HCT116 (cell line): ENCODE data around the gene AKAP3. TPM values are rescaled to one million over a fixed set of nuclear protein-coding genes. Genes with fewer than 3 reads are reported as not detected.

ENCODE experiments used
- ATAC-seq: fragments of 200-7000 bp; cut with Tn5 transposase; 2 replicates; pipeline ENCODE4 v1.9.1; 2020; ENCODE audit warnings: mild to moderate bottlenecking, moderate library complexity
- BruUV-seq: library from RNA; stranded (reverse); fragments of 400-500 nt; replicated peaks from 2 replicates; lab custom pipeline; 2021; lab: Mats Ljungman, UMichigan
- CTCF ChIA-PET: fragments of 300-600 bp; sonication (Branson Sonifier 250); formaldehyde crosslinking; loops from one replicate; lab custom pipeline; 2021; ENCODE audit warnings: antibody characterized with exemption; lab: Charles Lee
- POLR2A ChIA-PET: fragments of 300-600, 350-600 bp; sonication (Branson Sonifier 250); formaldehyde crosslinking; loops from one replicate; lab custom pipeline; 2021; ENCODE audit warnings: antibody characterized with exemption; lab: Charles Lee
- RAD21 ChIA-PET, 2 experiments: fragments of 300-600 bp; sonication (Branson Sonifier 250); formaldehyde crosslinking; loops; one replicate each; lab custom pipeline; 2023; ENCODE audit warnings: low total read pairs in 2 of 2; ENCODE audit not compliant: uncharacterized antibody in 2 of 2, unreplicated experiment in 2 of 2, low non-redundant PET in 1 of 2; lab: Charles Lee
- DNase-seq: peaks from one replicate; pipeline ENCODE4 v3.0.0-alpha.2; 2010; ENCODE audit warnings: low read depth, low spot score
- H2AFZ ChIP-seq: fragments of 200-600 bp; shearing (Covaris generic), sonication (generic); 2 replicates; pipeline ENCODE4 v1.6.1; 2017; ENCODE audit warnings: low read depth, mixed run types, mixed read lengths, antibody characterized with exemption, low read length; ENCODE audit not compliant: poor library complexity, severe bottlenecking
- H3K27ac ChIP-seq: 2 replicates; pipeline ENCODE4 v1.5.1; 2012; ENCODE audit warnings: low read depth, low read length
- H3K27me3 ChIP-seq: fragments of 200-600 bp; sonication (generic); 2 replicates; pipeline ENCODE4 v1.6.1; 2016; ENCODE audit warnings: mixed run types, low read length, mixed read lengths; ENCODE audit not compliant: insufficient read depth
- H3K36me3 ChIP-seq, 2 experiments: fragments of 200-500 bp in 1 of 2; fragments of 200-600 bp in 1 of 2; sonication (Bioruptor generic) in 1 of 2; sonication (generic) in 1 of 2; 2 replicates each; pipeline versions ENCODE4 v1.5.1 to v1.6.1; 2014 to 2016; ENCODE audit warnings: low read length in 2 of 2, inconsistent platforms in 1 of 2, mixed read lengths in 1 of 2, mixed run types in 1 of 2; ENCODE audit not compliant: insufficient read depth in 2 of 2, control insufficient read depth in 1 of 2
- H3K4me1 ChIP-seq, 2 experiments: fragments of 200-600 bp in 1 of 2; sonication (generic) in 1 of 2; 2 replicates each; pipeline versions ENCODE4 v1.5.1 to v1.6.1; 2012 to 2017; ENCODE audit warnings: low read length in 2 of 2, inconsistent platforms in 1 of 2, mild to moderate bottlenecking in 1 of 2, mixed read lengths in 1 of 2, mixed run types in 1 of 2, moderate library complexity in 1 of 2; ENCODE audit not compliant: insufficient read depth in 2 of 2, control insufficient read depth in 1 of 2
- H3K4me2 ChIP-seq: fragments of 200-600 bp; sonication (generic); 2 replicates; pipeline ENCODE4 v1.6.1; 2017; ENCODE audit warnings: mixed run types, low read length, mixed read lengths
- H3K4me3 ChIP-seq, 2 experiments: fragments of 200-600 bp in 1 of 2; sonication (generic) in 1 of 2; replicated peaks in 1 of 2; 2 replicates each; pipeline ENCODE4 v1.5.1; 2011 to 2016; ENCODE audit warnings: low read length in 2 of 2, control low read depth in 1 of 2, low read depth in 1 of 2, mild to moderate bottlenecking in 1 of 2, mixed read lengths in 1 of 2, mixed run types in 1 of 2
- H3K79me2 ChIP-seq: fragments of 200-600 bp; sonication (generic); 2 replicates; pipeline ENCODE4 v1.6.1; 2017; ENCODE audit warnings: mild to moderate bottlenecking, mixed run types, low read length, moderate library complexity, mixed read lengths; ENCODE audit not compliant: insufficient read depth
- H3K9ac ChIP-seq: fragments of 200-600 bp; sonication (generic); 2 replicates; pipeline ENCODE4 v1.6.1; 2016; ENCODE audit warnings: low read length, mixed read lengths
- H3K9me2 ChIP-seq: fragments of 200-600 bp; sonication (generic), shearing (Covaris generic); 2 replicates; pipeline ENCODE4 v1.6.1; 2017; ENCODE audit warnings: mixed run types, mild to moderate bottlenecking, moderate library complexity; ENCODE audit not compliant: insufficient read depth
- H3K9me3 ChIP-seq, 2 experiments: fragments of 200-500 bp in 1 of 2; fragments of 200-600 bp in 1 of 2; sonication (Bioruptor generic) in 1 of 2; sonication (generic) in 1 of 2; 2 replicates each; pipeline ENCODE4 v1.6.1; 2014 to 2017; ENCODE audit warnings: low read length in 2 of 2, mixed read lengths in 2 of 2, inconsistent platforms in 1 of 2, low read depth in 1 of 2, mild to moderate bottlenecking in 1 of 2, mixed run types in 1 of 2, moderate library complexity in 1 of 2; ENCODE audit not compliant: control insufficient read depth in 1 of 2, insufficient read depth in 1 of 2
- H4K20me1 ChIP-seq: fragments of 200-600 bp; sonication (generic), shearing (Covaris generic); 2 replicates; pipeline ENCODE4 v1.6.1; 2017; ENCODE audit warnings: mixed run types, mild to moderate bottlenecking, moderate library complexity; ENCODE audit not compliant: insufficient read depth
- CBX3 ChIP-seq: IDR thresholded peaks from 2 replicates; pipeline ENCODE4 v1.6.1; 2012; ENCODE audit warnings: low read depth
- CEBPB ChIP-seq: IDR thresholded peaks from 2 replicates; pipeline ENCODE4 v1.6.1; 2012; ENCODE audit warnings: low read depth
- EGR1 ChIP-seq: IDR thresholded peaks from 2 replicates; pipeline ENCODE4 v1.6.1; 2012; ENCODE audit warnings: low read depth
- EZH2 ChIP-seq: fragments of 200-600 bp; sonication (generic); IDR thresholded peaks from 2 replicates; pipeline ENCODE4 v1.6.1; 2017; ENCODE audit warnings: antibody characterized with exemption, mixed run types
- POLR2AphosphoS5 ChIP-seq: IDR thresholded peaks from 2 replicates; pipeline ENCODE4 v1.6.1; 2011; ENCODE audit warnings: mild to moderate bottlenecking, low read depth, low read length, moderate library complexity
- SIN3A ChIP-seq: IDR thresholded peaks from 2 replicates; pipeline ENCODE4 v1.6.1; 2012; ENCODE audit warnings: low read depth
- SP1 ChIP-seq: IDR thresholded peaks from 2 replicates; pipeline ENCODE4 v1.6.1; 2012; ENCODE audit warnings: low read depth
- YY1 ChIP-seq: IDR thresholded peaks from 2 replicates; pipeline ENCODE4 v1.6.1; 2011; ENCODE audit warnings: low read length, low read depth, moderate library complexity, mild to moderate bottlenecking; ENCODE audit not compliant: insufficient replicate concordance; ENCODE audit errors: extremely low read depth
- ZFX ChIP-seq: fragments of 450-650 bp; IDR thresholded peaks from 2 replicates; pipeline ENCODE4 v1.6.1; 2017
- ZNF274 ChIP-seq: fragments of 200-500 bp; sonication (Bioruptor generic); IDR thresholded peaks from 2 replicates; pipeline ENCODE4 v1.6.1; 2014; ENCODE audit warnings: mild to moderate bottlenecking, low read depth, low read length, inconsistent platforms
- intact Hi-C: fragments of 100-400 bp; cut with micrococcal nuclease; formaldehyde crosslinking; loops from 2 replicates; pipeline ENCODE4 v1.10.0; 2022
- total RNA-seq: library from RNA; stranded (reverse); gene quantifications from one replicate; pipeline ENCODE4 v1.2.1, GENCODE V29; 2021; ENCODE audit not compliant: unreplicated experiment
- TF ChIP-seq, protein P1 (sequence below): IDR thresholded peaks from 2 replicates; pipeline ENCODE4 v1.6.1; 2012
- TF ChIP-seq, protein P2 (sequence below), 3 experiments: fragments of 200-600 bp in 1 of 3; sonication (generic) in 1 of 3; IDR thresholded peaks in 2 of 3; conservative IDR thresholded peaks in 1 of 3; 2 replicates each; pipeline ENCODE4 v1.5.1; 2012 to 2017; ENCODE audit warnings: low read depth in 2 of 3, low read length in 2 of 3, antibody characterized with exemption in 1 of 3, borderline replicate concordance in 1 of 3, control low read depth in 1 of 3, mild to moderate bottlenecking in 1 of 3, mixed read lengths in 1 of 3, mixed run types in 1 of 3, moderate library complexity in 1 of 3; ENCODE audit not compliant: insufficient read depth in 1 of 3
- TF ChIP-seq, protein P3 (sequence below): IDR thresholded peaks from 2 replicates; pipeline ENCODE4 v1.6.1; 2012; ENCODE audit warnings: low read depth

AKAP3 gene
- total RNA-seq, 1 experiment from 2014 or later: 4.3 TPM

DNA sequence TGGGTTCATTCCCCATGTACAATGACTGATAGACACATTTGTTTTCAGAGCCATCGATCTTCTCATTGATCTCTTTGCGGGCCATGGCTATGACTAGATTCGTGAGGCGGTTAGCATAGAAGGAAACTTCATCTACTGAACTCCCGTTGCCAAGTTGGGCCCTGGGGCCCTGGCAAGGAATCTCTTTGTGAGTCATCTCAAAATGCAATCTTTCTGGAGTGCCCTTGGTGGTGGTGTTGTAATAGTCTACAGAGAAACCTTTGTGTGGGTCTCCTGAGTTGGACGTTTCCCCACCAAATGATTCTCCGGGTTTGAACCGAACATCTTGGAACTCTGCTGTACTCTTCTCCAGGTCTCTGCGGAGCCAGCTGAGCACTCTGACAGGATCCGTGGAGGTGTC, 20.4 kb downstream of the AKAP3 start (continued):
- TF ChIP-seq, protein P1, sequence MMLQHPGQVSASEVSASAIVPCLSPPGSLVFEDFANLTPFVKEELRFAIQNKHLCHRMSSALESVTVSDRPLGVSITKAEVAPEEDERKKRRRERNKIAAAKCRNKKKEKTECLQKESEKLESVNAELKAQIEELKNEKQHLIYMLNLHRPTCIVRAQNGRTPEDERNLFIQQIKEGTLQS: no peak
- TF ChIP-seq, protein P2, sequence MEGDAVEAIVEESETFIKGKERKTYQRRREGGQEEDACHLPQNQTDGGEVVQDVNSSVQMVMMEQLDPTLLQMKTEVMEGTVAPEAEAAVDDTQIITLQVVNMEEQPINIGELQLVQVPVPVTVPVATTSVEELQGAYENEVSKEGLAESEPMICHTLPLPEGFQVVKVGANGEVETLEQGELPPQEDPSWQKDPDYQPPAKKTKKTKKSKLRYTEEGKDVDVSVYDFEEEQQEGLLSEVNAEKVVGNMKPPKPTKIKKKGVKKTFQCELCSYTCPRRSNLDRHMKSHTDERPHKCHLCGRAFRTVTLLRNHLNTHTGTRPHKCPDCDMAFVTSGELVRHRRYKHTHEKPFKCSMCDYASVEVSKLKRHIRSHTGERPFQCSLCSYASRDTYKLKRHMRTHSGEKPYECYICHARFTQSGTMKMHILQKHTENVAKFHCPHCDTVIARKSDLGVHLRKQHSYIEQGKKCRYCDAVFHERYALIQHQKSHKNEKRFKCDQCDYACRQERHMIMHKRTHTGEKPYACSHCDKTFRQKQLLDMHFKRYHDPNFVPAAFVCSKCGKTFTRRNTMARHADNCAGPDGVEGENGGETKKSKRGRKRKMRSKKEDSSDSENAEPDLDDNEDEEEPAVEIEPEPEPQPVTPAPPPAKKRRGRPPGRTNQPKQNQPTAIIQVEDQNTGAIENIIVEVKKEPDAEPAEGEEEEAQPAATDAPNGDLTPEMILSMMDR (IDR thresholded peaks at IDR 0.05 in 2 of 3, conservative IDR thresholded peaks at IDR 0.05 in 1 of 3; ENCODE audit: borderline replicate concordance in 1 of 3, insufficient read depth in 1 of 3, low read depth in 2 of 3, low read length in 2 of 3): no peak
- TF ChIP-seq CBX3: no peak
- no peak for TF ChIP-seq SIN3A

DNA sequence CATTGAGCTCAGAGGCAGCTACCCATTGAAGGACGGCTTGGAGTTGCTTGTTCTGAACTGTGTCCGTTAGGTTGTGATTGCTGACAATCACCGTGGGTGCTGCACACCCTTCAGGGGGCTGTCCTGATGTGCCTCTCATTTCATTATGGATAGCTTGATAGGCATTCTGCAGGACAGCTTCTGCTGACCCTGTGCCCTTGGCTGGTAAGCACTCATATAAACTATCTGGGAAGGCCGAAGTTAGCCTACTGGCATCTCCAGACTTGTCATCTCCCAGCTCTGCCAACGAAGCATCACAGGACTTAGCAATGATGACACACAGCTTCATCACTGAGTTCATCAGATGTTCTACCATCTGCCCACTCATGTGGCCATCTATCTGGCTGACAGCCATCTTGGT, 22.3 kb downstream of the AKAP3 start:
- TF ChIP-seq ZNF274: no peak
- TF ChIP-seq CBX3: no peak
- TF ChIP-seq EGR1: no peak
- TF ChIP-seq SP1: no peak
- TF ChIP-seq POLR2AphosphoS5: no peak
- TF ChIP-seq ZFX: no peak
- TF ChIP-seq, protein P3, sequence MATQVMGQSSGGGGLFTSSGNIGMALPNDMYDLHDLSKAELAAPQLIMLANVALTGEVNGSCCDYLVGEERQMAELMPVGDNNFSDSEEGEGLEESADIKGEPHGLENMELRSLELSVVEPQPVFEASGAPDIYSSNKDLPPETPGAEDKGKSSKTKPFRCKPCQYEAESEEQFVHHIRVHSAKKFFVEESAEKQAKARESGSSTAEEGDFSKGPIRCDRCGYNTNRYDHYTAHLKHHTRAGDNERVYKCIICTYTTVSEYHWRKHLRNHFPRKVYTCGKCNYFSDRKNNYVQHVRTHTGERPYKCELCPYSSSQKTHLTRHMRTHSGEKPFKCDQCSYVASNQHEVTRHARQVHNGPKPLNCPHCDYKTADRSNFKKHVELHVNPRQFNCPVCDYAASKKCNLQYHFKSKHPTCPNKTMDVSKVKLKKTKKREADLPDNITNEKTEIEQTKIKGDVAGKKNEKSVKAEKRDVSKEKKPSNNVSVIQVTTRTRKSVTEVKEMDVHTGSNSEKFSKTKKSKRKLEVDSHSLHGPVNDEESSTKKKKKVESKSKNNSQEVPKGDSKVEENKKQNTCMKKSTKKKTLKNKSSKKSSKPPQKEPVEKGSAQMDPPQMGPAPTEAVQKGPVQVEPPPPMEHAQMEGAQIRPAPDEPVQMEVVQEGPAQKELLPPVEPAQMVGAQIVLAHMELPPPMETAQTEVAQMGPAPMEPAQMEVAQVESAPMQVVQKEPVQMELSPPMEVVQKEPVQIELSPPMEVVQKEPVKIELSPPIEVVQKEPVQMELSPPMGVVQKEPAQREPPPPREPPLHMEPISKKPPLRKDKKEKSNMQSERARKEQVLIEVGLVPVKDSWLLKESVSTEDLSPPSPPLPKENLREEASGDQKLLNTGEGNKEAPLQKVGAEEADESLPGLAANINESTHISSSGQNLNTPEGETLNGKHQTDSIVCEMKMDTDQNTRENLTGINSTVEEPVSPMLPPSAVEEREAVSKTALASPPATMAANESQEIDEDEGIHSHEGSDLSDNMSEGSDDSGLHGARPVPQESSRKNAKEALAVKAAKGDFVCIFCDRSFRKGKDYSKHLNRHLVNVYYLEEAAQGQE: no peak
- TF ChIP-seq SIN3A: no peak
- TF ChIP-seq CEBPB: no peak
- no peak for TF ChIP-seq YY1
- TF ChIP-seq EZH2: no peak
- TF ChIP-seq, all 23 proteins: peak for 0
- peaks cover 14% of the 10 kb centered on the region for H3K27me3 ChIP-seq
- BruUV-seq: no TSS peak
- H3K9ac ChIP-seq: no peak overlapping the region
- no peaks in the 10 kb centered on the region for H3K9me2 ChIP-seq
- H3K4me1 ChIP-seq: no peaks in the 10 kb centered on the region
- no peak overlapping the region for H3K27ac ChIP-seq
- no peak overlapping the region for H3K4me2 ChIP-seq
- H3K9me3 ChIP-seq: no peaks in the 10 kb centered on the region
- ChIA-PET POLR2A (no interaction called here), CTCF (no interaction called here), RAD21 (no interaction called here)
- H3K36me3 ChIP-seq: no peaks in the 10 kb centered on the region
- DNase-seq: no peak
- ATAC-seq: no peak
- intact Hi-C loops: no loop called here
- H2AFZ ChIP-seq: no peak overlapping the region
- no peaks in the 10 kb centered on the region for H4K20me1 ChIP-seq
- H3K4me3 ChIP-seq: no peak overlapping the region
- no peaks in the 10 kb centered on the region for H3K79me2 ChIP-seq
